HEK293 (cell line): ENCODE results near the gene ABCB11.

Experiments used
- ATF2 ChIP-seq: fragments of 450-650 bp; formaldehyde crosslinking; IDR thresholded peaks from 2 replicates; pipeline ENCODE4 v1.5.1; 2016; ENCODE audit warnings: missing biosample characterization, missing genetic modification characterization, low read depth
- CTCF ChIP-seq: fragments of 450-650 bp; formaldehyde crosslinking; IDR thresholded peaks from 2 replicates; pipeline ENCODE4 v1.5.1; 2016; ENCODE audit warnings: missing biosample characterization, missing genetic modification characterization
- ZBTB1 ChIP-seq: fragments of 450-650 bp; formaldehyde crosslinking; IDR thresholded peaks from 2 replicates; pipeline ENCODE4 v1.5.1; 2016; ENCODE audit warnings: missing biosample characterization, missing genetic modification characterization
- ZNF501 ChIP-seq: fragments of 450-650 bp; formaldehyde crosslinking; IDR thresholded peaks from 2 replicates; pipeline ENCODE4 v1.5.1; 2016; ENCODE audit warnings: missing biosample characterization, missing genetic modification characterization

- TF ChIP-seq ZNF501 (tag by site-specific recombination): no peak
- no peak for TF ChIP-seq ZBTB1 (tag by site-specific recombination)
- no peak for TF ChIP-seq ATF2 (tag by site-specific recombination)
- no peak for TF ChIP-seq CTCF (tag by site-specific recombination)
Observed at GRCh38 chr2:168901003-168901402, 130.1 kb downstream of the ABCB11 start, which contains the start of gene G6PC2.
